AG04450 (cell line): ENCODE measurements around the gene TMEM8B. TPM values are rescaled to one million over a fixed set of nuclear protein-coding genes. Genes with fewer than 3 reads are reported as not detected.
A peak's percentile ranks its signal among the peaks of the same experiment; 100 is the strongest.

Experiments used
- CTCF ChIA-PET: fragments of 300-600, 350-600 bp; formaldehyde crosslinking; extraction: SDS; loops from one replicate; lab custom pipeline; 2022; ENCODE audit warnings: antibody characterized with exemption, inconsistent platforms; lab: Charles Lee
- POLR2A ChIA-PET: fragments of 350-600 bp; formaldehyde crosslinking; extraction: SDS; loops from one replicate; lab custom pipeline; 2021; ENCODE audit warnings: antibody characterized with exemption, inconsistent platforms; lab: Yijun Ruan, JAX
- DNase-seq: peaks from one replicate; pipeline ENCODE4 v3.0.0-alpha.2; 2011; ENCODE audit warnings: low read depth, low spot score
- H3K27ac ChIP-seq: one replicate; pipeline ENCODE4 v1.5.1; 2012; ENCODE audit warnings: low read depth, low read length, control low read depth
- H3K27me3 ChIP-seq: one replicate; pipeline ENCODE4 v1.6.0; 2012; ENCODE audit warnings: low read length; ENCODE audit not compliant: control insufficient read depth, insufficient read depth
- H3K4me3 ChIP-seq: 2 replicates; pipeline ENCODE4 v1.5.1; 2011; ENCODE audit warnings: mild to moderate bottlenecking, low read depth, low read length, control low read depth
- H3K9me3 ChIP-seq: 2 replicates; pipeline ENCODE4 v1.5.1; 2012; ENCODE audit warnings: low read length; ENCODE audit not compliant: control insufficient read depth, insufficient read depth
- polyA plus RNA-seq: library from polyadenylated mRNA; depleted of rRNA; stranded (reverse); fragments of >200 nt; gene quantifications from 2 replicates; pipeline ENCODE4 v1.2.3, GENCODE V29; 2011
- TF ChIP-seq, protein P1 (sequence below): IDR thresholded peaks from 2 replicates; pipeline ENCODE4 v1.5.1; 2011; ENCODE audit warnings: low read depth, low read length, control low read depth, inconsistent platforms

The TMEM8B gene
- polyA plus RNA-seq, 1 experiment = 3.3 TPM

DNA sequence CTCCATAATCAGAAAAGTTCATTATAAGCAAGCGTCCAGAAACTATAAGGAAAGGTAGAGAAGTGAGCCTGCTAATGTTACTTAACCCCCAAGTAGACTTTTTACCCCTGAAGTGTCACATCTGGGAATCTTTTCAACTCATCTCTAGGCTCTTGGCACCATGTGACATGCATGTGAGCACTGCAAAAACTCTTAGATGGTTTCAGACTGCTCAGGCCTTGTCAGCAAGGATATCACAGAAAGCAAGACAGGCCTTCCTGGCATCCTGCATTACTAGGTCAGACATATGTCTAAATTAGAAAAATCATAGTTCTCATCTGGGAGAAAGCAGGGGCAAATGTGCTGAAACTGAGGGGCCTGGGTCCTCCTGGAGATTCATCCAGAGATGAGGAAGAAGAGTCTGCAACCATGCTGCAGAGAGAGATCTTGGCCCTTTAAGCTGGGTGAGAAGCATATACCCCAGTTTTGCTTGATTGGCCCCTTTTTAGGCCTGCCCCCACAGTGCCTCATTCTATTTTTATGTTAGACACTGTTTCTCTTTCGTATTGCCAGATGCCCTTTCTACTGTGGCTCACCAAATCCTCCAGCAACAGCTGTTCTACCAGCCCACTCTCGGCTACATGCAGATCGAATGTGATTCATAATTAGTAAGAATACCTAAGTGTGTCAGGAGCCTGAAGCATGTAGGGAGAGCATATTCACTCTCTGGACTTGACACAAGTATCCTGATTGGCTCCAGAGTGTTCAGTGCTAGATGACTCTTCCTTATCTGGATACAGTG lies 19.0 kb downstream of the TMEM8B start:
- peak; percentile 86 for DNase-seq
- Histone ChIP-seq H3K27ac (peak overlapping the region; percentile 81), H3K27me3 (no peaks in the 10 kb centered on the region), H3K4me3 (no peak overlapping the region), H3K9me3 (no peaks in the 10 kb centered on the region)
- TF ChIP-seq, protein P1, sequence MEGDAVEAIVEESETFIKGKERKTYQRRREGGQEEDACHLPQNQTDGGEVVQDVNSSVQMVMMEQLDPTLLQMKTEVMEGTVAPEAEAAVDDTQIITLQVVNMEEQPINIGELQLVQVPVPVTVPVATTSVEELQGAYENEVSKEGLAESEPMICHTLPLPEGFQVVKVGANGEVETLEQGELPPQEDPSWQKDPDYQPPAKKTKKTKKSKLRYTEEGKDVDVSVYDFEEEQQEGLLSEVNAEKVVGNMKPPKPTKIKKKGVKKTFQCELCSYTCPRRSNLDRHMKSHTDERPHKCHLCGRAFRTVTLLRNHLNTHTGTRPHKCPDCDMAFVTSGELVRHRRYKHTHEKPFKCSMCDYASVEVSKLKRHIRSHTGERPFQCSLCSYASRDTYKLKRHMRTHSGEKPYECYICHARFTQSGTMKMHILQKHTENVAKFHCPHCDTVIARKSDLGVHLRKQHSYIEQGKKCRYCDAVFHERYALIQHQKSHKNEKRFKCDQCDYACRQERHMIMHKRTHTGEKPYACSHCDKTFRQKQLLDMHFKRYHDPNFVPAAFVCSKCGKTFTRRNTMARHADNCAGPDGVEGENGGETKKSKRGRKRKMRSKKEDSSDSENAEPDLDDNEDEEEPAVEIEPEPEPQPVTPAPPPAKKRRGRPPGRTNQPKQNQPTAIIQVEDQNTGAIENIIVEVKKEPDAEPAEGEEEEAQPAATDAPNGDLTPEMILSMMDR = no peak
- ChIA-PET POLR2A (interaction anchor here (1.0 kb wide), 1 partner anchor 10 kb away, joined by 3 read pairs; no protein-coding TSS in a partner anchor), CTCF (interaction anchor here (1.0 kb wide), 2 partner anchors 34 to 57 kb away, joined by 4 to 5 read pairs; no protein-coding TSS in a partner anchor)

DNA sequence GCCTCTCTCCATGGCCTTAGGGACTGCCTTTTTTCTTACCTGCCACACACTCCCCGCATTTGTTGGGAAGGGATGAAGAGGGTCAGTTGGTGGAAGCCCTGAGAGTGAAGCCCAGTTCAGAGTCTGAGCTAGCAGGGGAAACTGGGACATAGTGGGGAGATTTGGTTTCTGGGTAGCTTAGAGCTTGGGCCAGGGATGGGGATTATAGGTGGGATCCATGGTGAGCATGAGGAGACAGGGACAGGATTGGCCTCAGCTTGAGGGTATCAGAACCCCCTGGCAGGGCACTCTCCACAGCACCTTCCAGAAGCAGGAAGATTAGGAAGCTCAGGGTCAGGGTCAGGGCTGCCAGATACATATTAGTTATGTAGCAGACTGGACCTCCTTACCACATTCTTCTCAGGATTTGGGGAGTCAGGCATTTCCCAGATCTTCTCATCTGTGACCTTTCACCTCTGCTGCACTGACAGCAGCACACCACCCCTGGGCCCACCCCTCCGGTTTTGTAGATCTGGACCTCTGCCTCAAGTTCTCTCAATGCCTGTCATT lies 23.3 kb downstream of the TMEM8B start:
- Histone ChIP-seq H3K27me3 (peaks cover 3% of the 10 kb centered on the region), H3K4me3 (no peak overlapping the region), H3K9me3 (no peaks in the 10 kb centered on the region; the same call in 1 of the 2 replicates), H3K27ac (no peak overlapping the region)
- POLR2A ChIA-PET = no interaction called here
- no peak for DNase-seq
- CTCF ChIA-PET = interaction anchor here (0.7 to 1.0 kb wide), 3 partner anchors 30 to 825 kb away, joined by 3 to 5 read pairs (median 3); no protein-coding TSS in a partner anchor
- TF ChIP-seq, protein P1 = no peak

DNA sequence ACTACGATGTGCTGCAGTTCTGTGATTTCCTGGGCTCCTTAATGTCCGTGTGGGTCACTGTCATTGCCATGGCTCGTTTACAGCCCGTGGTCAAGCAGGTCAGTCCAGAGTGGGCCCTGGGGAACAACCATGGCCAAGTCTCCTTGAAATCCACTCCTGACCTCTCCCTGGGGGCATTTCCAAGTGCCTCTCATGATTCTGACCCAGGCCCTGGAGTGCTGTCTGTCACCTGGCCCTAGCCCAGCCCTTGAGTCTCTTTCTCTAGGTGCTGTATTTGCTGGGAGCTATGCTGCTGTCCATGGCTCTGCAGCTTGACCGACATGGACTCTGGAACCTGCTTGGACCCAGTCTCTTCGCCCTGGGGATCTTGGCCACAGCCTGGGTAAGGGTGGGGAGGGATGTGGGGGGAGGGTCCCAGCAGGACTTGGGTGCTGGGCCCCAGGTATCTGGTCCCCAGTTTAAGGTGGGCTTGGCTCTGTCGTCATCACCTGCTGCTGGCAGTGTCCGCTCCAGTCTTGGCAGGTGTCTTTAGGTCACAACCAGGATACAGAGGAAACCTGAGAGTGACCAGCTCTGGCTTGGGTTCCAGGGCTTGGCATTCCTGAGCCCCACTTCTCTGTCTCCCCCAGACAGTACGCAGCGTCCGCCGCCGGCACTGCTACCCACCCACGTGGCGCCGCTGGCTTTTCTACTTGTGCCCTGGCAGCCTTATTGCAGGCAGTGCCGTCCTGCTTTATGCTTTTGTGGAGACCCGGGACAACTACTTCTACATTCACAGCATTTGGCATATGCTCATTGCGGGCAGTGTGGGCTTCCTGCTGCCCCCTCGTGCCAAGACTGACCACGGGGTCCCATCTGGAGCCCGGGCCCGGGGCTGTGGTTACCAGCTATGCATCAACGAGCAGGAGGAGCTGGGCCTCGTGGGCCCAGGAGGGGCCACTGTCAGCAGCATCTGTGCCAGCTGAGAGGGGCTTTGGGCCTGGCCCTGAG lies 24.1 kb downstream of the TMEM8B start:
- CTCF ChIA-PET = interaction anchor here (0.7 kb wide), 1 partner anchor 63 kb away, joined by 3 read pairs; no protein-coding TSS in a partner anchor
- Histone ChIP-seq H3K27ac (no peak overlapping the region), H3K4me3 (no peak overlapping the region), H3K9me3 (no peaks in the 10 kb centered on the region; the same call in 1 of the 2 replicates), H3K27me3 (peaks cover 3% of the 10 kb centered on the region)
- POLR2A ChIA-PET = no interaction called here
- TF ChIP-seq, protein P1 = no peak
- no peak for DNase-seq

DNA sequence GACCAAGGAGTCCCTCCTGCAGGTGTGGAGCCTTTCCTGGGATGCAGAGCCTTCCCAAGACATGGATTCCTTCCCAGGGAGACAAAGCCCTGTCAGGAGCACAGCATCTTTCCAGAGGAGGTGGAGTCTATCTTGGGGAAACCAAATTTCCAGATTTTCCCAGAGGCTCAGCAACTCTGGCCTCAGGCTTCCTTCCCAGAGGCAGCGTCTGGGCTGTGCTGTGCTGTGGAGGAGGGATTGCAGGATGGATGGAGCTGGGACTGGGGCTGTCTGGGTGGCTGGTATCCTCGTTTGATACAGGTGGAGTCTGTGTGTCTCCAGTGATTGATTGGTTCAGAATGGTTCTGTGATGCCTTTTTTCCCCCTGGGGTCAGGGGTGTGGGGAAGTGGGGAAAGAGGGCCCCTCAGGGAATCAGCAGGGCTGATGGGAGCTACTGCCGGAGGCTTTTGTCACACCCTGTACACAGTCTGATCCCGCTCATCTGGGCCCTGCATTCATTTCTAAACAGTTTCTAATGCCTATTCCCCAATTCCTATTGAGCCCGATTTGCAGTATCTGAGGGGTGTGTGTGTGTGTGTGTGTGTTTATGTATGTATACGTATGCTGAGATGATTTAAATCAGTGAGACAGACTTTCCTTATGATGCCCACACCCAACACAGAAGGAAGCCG lies 25.2 kb downstream of the TMEM8B start:
- POLR2A ChIA-PET = interaction anchor here (0.7 kb wide), 1 partner anchor 9 kb away, joined by 4 read pairs; no protein-coding TSS in a partner anchor
- CTCF ChIA-PET = interaction anchor here (1.1 to 1.3 kb wide), 2 partner anchors 28 to 64 kb away, joined by 3 to 4 read pairs; no protein-coding TSS in a partner anchor

More for the DNA sequence above, 25.2 kb downstream of the TMEM8B start:
- Histone ChIP-seq H3K4me3 (no peak overlapping the region), H3K27me3 (peaks cover 3% of the 10 kb centered on the region), H3K9me3 (no peaks in the 10 kb centered on the region; the same call in 1 of the 2 replicates), H3K27ac (no peak overlapping the region)
- TF ChIP-seq, protein P1 = no peak
- no peak for DNase-seq
